ENCODE results near the gene MINDY4. TPM values are rescaled to one million over a fixed set of nuclear protein-coding genes. Genes with fewer than 3 reads are reported as not detected.

MINDY4 gene
- total RNA-seq, 1 donor, result 13.2 TPM

DNA sequence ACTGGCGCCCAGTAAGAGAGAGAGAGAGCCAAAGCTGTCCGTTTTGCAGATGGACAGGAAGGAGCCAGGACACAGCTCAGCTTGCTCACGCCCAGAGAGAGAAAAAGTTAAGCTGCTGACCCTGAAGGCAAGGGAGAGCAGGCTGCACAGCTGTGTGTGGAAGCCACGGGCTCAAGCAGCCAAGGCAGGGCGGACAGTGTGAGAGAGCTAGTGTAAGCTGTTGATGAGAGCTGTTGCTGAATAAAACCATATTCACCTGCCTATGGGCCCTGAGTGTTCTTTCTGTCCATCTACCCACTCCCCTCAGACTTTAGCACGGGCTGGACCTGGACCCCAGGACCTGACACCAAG is 13.9 kb upstream of the MINDY4 start:
- TF ChIP-seq, protein P1, sequence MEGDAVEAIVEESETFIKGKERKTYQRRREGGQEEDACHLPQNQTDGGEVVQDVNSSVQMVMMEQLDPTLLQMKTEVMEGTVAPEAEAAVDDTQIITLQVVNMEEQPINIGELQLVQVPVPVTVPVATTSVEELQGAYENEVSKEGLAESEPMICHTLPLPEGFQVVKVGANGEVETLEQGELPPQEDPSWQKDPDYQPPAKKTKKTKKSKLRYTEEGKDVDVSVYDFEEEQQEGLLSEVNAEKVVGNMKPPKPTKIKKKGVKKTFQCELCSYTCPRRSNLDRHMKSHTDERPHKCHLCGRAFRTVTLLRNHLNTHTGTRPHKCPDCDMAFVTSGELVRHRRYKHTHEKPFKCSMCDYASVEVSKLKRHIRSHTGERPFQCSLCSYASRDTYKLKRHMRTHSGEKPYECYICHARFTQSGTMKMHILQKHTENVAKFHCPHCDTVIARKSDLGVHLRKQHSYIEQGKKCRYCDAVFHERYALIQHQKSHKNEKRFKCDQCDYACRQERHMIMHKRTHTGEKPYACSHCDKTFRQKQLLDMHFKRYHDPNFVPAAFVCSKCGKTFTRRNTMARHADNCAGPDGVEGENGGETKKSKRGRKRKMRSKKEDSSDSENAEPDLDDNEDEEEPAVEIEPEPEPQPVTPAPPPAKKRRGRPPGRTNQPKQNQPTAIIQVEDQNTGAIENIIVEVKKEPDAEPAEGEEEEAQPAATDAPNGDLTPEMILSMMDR (IDR thresholded peaks at IDR 0.05; ENCODE audit: insufficient read depth, low read length), result no peak
- no peak for DNase-seq (ENCODE audit: low read depth)

DNA sequence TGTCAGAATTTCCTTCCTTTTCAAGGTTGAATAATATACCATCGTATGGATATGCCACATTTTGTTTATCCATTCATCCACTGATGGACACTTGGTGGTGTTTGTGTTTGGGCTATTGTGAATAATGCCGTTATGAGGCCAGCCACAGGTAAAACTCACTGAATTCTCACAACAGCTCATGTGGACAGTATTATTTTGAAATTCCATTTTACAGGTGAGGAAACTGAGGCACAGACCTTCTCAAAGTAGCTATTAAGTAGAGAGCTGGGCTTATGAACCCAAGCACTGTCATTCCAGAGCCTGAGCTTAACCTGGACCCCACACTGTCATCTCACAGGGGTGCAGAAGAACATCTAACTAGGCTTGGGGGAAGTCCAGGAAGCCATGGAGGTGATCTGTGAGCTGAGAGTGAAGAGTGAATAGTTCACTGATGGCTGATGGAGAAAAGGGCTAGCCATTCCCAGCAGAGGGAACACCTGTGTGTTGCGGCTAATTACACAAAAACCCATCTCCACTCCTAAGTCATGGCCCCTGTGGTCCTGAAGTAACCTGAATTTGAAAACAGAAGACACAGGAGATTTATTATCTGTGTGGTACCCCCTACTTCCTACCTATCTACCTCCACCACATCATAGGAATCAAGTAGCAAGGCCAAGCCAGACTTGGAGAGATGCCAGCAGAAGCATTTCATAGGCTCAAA is 10.6 kb upstream of the MINDY4 start:
- no peak for DNase-seq (ENCODE audit: low read depth)
- TF ChIP-seq, protein P1 (IDR thresholded peaks at IDR 0.05; ENCODE audit: insufficient read depth, low read length), result no peak
- H3K4me3 ChIP-seq (ENCODE audit: low read depth, low read length), result no peak overlapping the region

More for the DNA sequence above, 13.9 kb upstream of the MINDY4 start:
- no peak overlapping the region for H3K4me3 ChIP-seq (ENCODE audit: low read depth, low read length)

DNA sequence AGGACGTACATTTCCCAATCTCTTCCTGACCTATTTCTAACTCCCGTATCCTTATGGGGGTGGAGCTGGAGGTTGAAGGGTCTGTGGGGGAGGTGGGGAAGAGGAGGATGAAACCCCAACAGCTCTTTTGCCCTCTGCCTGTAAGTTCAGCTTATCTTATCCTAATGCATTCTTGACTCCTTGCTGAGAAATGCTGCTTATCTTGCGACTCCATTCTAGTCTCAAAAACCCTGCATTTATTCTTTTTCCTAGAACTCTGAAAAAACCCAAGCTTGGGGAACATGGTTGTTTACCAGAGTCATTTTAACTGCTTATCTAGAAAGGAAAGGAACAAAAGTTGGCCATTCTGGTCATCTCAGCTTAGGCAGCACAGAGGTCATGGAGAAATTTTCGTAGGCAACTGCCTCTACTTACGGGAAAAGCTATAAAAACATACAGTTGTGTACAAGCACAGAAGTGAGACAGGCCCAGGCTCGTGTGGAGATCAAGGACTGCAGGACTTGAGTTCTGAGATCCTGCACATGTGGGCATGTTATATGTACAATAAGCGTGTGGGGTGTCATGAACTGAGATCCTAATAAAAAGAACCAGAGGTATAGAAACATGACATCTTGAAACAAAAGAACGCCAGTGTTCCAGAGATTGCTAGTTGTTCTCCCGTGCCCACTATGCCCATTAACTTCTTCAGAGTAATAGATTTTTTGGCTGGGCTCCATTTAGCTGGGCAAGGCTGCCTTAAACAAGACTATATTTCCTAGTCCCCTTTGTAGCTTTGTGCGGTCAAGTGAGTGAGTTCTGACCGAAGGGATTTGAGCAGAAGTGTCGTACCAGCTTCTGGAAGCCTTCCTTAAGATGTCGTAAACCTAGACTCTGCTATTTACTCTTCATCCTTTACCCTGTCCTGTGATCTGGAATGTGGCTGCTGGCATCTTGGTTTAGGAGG is 9.7 kb upstream of the MINDY4 start:
- no peak overlapping the region for H3K4me3 ChIP-seq (ENCODE audit: low read depth, low read length)
- DNase-seq (ENCODE audit: low read depth), result peak; percentile 77
- TF ChIP-seq, protein P1 (IDR thresholded peaks at IDR 0.05; ENCODE audit: insufficient read depth, low read length), result no peak

DNA sequence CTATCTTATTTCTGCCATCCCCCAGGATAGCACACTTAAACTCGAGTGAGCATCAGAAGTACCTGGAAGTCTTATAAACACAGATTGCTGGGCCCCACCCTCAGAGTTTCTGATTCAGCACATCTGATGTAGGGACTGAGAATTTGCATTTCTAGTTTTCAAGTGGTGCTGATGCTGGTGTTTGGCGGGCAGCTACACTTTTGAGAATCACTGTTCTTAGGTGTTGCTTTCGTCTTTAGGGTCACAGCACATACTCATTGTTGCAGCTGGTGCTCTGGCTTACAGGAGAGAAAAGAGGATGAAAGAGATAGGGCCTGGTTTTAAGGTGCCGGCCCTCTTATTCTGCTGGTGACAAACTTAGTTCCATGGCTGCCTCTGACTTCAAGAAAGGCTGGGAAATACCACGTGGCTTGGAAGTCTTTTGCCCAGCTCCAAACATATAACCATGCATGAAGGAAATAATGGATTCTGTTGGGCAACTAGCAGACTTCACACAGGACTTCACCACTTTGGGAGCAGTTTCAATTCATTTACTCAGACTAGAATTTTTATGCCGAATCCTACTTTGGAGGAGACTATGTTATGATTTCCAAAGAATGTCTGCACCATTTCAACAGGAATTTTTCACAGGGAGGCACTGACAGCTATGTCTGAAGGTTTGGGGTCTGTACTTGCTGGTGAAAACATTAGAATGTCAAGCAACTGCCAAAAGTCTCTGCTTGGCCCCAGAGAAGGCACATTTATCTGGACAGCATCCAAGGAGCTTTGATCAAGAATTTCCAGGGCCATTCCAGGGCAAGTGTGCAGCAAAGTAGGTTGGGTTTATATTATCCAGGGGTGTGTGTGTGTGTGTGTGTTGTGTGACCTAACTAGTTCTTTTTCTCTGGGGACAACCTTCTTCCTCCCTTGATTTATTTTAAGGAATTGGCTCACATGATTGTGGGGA is 6.9 kb upstream of the MINDY4 start:
- DNase-seq (ENCODE audit: low read depth), result peak; percentile 97
- TF ChIP-seq, protein P1 (IDR thresholded peaks at IDR 0.05; ENCODE audit: insufficient read depth, low read length), result no peak
- H3K4me3 ChIP-seq (ENCODE audit: low read depth, low read length), result no peak overlapping the region

DNA sequence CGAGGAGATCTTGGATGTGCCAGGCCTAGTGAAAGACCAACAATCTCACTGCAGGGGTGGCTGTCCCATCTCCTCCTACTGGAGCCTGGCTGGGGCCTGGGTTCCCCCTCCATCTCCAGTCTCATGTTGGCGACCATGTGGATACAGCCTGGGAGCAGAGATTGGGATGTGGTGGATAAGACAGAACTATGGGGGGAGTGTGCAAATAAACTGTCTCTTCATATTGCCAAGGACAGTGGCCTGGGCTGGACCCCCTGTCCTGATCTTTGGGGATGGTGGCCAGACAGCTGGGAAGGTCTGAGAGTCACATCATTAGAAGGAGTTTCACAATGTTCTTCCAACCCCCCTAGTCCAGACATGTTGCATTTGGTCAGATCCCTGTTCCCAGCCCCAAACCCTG is 5.8 kb upstream of the MINDY4 start:
- H3K4me3 ChIP-seq (ENCODE audit: low read depth, low read length), result no peak overlapping the region
- no peak for DNase-seq (ENCODE audit: low read depth)
- TF ChIP-seq, protein P1 (IDR thresholded peaks at IDR 0.05; ENCODE audit: insufficient read depth, low read length), result no peak

DNA sequence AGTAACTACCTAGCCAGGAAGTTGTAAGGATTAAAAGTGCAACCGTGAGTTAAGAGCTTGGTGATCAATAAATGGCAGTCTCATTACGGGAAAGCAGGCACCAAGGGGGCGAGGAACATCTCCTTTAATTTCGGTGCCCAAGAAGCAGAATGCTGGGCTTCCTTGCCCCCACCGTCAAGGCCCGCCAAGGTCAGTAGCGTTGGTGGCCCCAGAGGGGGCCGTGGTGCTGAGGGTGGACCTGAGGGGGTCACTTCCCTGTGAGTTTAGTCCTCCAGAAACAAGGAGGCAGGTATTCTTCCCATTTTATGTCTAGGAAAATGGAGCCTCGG is 408 bp upstream of the MINDY4 start:
- TF ChIP-seq, protein P1 (IDR thresholded peaks at IDR 0.05; ENCODE audit: insufficient read depth, low read length), result no peak

More for the DNA sequence above, 408 bp upstream of the MINDY4 start:
- no peak for DNase-seq (ENCODE audit: low read depth)
- peak overlapping the region; percentile 79 for H3K4me3 ChIP-seq (ENCODE audit: low read depth, low read length)
